AG04449 (cell line): ENCODE measurements around the gene DOCK4.

ENCODE experiments used
- CTCF ChIA-PET: fragments of 350-600 bp; formaldehyde crosslinking; extraction: SDS; loops from one replicate; lab custom pipeline; 2021; ENCODE audit warnings: antibody characterized with exemption; lab: Yijun Ruan, JAX
- POLR2A ChIA-PET: fragments of 400-600, 350-600 bp; formaldehyde crosslinking; extraction: SDS; loops from one replicate; lab custom pipeline; 2020; ENCODE audit warnings: antibody characterized with exemption, inconsistent platforms; lab: Yijun Ruan, JAX
- DNase-seq: peaks from one replicate; pipeline ENCODE4 v3.0.0-alpha.2; 2010; ENCODE audit warnings: low read depth, low spot score
- H3K4me3 ChIP-seq: 2 replicates; pipeline ENCODE4 v1.5.1; 2011; ENCODE audit warnings: low read depth, mild to moderate bottlenecking, control low read depth, low read length
- TF ChIP-seq, protein P1 (sequence below): IDR thresholded peaks from one replicate; pipeline ENCODE4 v1.5.1; 2011; ENCODE audit warnings: mild to moderate bottlenecking, moderate library complexity, low read length, control low read depth, inconsistent platforms; ENCODE audit not compliant: insufficient read depth; ENCODE audit errors: missing control alignments

The DOCK4 gene

DNA sequence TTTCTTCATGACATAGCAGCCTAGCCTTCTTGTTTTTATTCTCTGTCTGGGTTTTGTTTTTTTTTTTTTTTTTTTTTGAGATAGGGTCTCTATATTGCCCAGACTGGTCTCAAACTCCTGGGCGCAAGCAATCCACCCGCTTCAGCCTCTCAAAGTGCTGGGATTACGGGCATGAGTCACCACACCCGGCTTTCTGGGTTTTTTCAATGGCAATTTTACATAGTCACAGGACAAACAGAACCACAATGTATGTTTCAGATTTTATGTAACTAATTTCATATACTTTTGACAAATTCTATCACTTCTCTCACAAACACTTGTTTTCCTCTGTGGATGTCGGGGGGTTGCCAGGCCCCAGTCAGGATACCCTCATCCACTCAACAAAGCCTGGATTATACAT is 16.5 kb downstream of the DOCK4 start:
- no peak for DNase-seq
- CTCF ChIA-PET: no interaction called here
- POLR2A ChIA-PET: no interaction called here
- TF ChIP-seq, protein P1, sequence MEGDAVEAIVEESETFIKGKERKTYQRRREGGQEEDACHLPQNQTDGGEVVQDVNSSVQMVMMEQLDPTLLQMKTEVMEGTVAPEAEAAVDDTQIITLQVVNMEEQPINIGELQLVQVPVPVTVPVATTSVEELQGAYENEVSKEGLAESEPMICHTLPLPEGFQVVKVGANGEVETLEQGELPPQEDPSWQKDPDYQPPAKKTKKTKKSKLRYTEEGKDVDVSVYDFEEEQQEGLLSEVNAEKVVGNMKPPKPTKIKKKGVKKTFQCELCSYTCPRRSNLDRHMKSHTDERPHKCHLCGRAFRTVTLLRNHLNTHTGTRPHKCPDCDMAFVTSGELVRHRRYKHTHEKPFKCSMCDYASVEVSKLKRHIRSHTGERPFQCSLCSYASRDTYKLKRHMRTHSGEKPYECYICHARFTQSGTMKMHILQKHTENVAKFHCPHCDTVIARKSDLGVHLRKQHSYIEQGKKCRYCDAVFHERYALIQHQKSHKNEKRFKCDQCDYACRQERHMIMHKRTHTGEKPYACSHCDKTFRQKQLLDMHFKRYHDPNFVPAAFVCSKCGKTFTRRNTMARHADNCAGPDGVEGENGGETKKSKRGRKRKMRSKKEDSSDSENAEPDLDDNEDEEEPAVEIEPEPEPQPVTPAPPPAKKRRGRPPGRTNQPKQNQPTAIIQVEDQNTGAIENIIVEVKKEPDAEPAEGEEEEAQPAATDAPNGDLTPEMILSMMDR: no peak
- H3K4me3 ChIP-seq: no peak overlapping the region

DNA sequence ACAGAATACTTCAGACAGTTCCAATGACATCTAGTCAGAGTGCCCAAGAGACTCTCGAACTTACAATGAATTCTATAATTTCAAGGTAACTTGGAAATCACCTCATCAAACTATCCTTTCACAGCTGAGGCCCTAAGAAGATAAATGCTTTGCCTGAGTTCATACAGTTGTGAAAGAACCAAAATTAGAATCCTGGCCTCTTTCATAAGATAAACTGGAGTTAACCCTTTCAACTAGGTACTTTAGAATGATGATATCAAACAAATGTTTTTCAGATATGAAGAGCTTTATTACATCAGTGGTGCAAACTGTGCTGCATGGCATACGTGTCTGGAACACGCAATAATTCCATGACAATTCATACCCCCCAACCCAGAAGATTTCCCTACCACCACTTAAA is 17.9 kb downstream of the DOCK4 start:
- CTCF ChIA-PET: interaction anchor here (1.1 kb wide), 1 partner anchor 15 kb away, joined by 3 read pairs; no protein-coding TSS in a partner anchor
- no peak for DNase-seq
- TF ChIP-seq, protein P1: no peak
- H3K4me3 ChIP-seq: no peak overlapping the region
- POLR2A ChIA-PET: no interaction called here

DNA sequence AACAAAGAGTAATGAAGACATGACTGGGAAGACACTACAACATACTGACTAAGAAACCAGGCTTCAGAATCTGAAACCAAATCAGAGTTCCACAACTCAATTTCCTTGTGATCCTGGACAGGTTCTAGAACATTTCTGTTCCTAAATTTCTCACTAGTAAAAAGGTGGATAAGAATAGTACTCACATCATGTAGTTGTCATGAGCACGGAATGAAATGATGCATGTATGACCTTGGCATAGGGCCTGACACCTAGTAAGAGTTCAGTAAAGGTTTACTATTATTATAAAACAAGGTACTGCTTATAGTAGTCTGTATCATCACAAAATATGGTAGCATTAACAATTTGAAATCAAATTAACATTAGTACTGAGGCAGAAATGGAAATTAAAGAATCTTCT is 19.9 kb downstream of the DOCK4 start:
- DNase-seq: no peak
- ChIA-PET POLR2A (no interaction called here), CTCF (no interaction called here)
- no peak overlapping the region for H3K4me3 ChIP-seq
- TF ChIP-seq, protein P1: no peak

DNA sequence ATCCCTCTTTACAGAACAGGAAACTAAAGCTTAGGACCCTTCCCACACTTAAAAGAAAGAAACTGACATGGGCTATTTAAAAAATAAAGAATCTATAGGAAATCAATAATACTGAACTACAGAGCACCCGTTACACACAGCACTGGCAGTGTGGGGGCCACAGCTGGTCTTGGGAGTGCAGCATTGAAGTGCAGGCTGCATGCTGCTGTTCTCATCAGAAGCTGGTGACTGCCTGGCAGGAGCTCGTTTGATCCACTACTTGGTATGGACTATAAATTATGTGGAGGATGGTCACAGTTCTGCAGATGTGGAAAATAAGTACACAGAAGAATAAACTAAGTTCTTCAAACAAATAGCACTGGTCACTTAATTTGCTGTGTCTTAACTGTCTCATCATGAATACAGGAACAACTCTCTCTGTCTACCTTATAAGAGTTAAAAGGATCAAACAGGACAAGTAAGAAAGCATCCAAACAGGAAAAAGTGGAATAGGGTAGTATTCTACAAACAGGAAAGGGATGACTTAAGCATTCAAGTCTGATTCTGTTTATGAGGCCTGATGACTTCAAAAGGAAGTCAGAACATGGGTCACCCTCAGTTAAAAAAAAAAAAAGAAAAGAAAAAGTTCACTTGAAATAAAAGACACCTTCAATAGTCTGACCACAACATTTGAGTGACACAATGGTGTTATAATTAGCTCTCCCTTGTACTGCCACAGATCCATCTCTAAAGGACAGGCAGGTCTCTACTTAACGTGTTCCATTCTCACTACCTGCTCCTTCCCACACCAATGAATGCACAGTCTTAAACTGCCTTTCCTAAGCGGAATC is 21.0 kb downstream of the DOCK4 start:
- ChIA-PET POLR2A (no interaction called here), CTCF (no interaction called here)
- TF ChIP-seq, protein P1: no peak
- H3K4me3 ChIP-seq: no peak overlapping the region
- no peak for DNase-seq

DNA sequence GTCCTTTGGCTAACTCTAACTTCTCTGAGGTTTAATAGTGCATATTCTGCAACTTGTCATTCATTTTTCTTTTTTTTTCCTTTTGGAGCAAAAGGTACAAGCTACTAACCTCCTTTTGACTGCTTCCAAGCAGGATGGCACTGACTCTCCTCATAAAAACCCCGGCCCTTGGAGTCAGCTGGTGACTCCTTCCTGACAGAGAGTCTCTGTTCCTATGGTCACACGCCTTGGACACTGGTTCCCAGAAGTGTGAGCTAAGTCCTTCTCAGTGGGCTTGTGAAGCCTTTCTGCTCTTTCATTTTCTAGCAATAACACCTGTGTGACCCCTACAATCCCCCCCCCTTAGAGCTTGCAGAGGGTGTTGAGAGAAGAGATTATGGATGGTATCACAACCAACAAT is 21.7 kb downstream of the DOCK4 start:
- ChIA-PET POLR2A (no interaction called here), CTCF (no interaction called here)
- DNase-seq: no peak
- no peak overlapping the region for H3K4me3 ChIP-seq
- TF ChIP-seq, protein P1: no peak

DNA sequence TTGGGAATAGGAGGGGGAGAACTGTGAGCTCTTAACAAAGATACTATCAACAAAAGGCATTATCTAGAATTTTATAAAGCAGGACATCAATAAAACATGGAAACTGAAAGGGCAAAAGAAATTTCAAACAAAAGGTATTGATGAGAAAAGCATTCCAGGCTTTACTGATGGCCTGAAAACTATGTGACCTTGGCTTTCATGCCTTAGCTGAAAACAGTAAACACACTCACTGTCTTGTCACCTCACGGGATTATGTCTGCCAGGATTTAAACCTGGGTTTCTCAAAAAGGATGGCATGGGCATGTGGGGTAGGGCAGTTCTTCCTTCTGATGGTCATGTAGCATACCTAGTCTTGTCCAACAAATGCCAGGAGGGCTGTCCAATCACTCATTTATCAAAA is 22.9 kb downstream of the DOCK4 start:
- ChIA-PET POLR2A (no interaction called here), CTCF (no interaction called here)
- DNase-seq: no peak
- TF ChIP-seq, protein P1: no peak
- no peak overlapping the region for H3K4me3 ChIP-seq
